GM18498 (cell line): ENCODE results near the gene TALDO1.
A peak's percentile ranks its signal among the peaks of the same experiment; 100 is the strongest.

ENCODE experiments used
- ATAC-seq: cut with Tn5 transposase; IDR thresholded peaks from one replicate; pipeline ENCODE4 v1.9.1; 2021; ENCODE audit warnings: mild to moderate bottlenecking, moderate library complexity; ENCODE audit not compliant: unreplicated experiment

TALDO1 gene

DNA sequence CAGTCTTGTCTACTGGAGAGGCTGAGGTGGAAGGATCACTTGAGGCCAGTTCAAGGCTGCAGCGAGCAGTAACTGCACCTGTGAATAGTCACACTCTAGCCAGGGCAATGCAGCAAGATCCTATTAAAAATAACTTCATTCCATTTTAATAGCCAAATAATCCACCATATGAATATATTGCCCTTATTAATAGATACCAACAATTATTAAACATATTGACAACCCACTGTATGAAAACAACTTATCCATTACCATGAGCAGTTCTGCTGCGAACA lies 19.6 kb downstream of the TALDO1 start:
- no peak for ATAC-seq

- ATAC-seq: no peak
Observed at GRCh38 chr11:767238-767637, 20.0 kb downstream of the TALDO1 start.

GRCh38 chr11:769887-770641 lies 22.8 kb downstream of the TALDO1 start:
- ATAC-seq: no peak

DNA sequence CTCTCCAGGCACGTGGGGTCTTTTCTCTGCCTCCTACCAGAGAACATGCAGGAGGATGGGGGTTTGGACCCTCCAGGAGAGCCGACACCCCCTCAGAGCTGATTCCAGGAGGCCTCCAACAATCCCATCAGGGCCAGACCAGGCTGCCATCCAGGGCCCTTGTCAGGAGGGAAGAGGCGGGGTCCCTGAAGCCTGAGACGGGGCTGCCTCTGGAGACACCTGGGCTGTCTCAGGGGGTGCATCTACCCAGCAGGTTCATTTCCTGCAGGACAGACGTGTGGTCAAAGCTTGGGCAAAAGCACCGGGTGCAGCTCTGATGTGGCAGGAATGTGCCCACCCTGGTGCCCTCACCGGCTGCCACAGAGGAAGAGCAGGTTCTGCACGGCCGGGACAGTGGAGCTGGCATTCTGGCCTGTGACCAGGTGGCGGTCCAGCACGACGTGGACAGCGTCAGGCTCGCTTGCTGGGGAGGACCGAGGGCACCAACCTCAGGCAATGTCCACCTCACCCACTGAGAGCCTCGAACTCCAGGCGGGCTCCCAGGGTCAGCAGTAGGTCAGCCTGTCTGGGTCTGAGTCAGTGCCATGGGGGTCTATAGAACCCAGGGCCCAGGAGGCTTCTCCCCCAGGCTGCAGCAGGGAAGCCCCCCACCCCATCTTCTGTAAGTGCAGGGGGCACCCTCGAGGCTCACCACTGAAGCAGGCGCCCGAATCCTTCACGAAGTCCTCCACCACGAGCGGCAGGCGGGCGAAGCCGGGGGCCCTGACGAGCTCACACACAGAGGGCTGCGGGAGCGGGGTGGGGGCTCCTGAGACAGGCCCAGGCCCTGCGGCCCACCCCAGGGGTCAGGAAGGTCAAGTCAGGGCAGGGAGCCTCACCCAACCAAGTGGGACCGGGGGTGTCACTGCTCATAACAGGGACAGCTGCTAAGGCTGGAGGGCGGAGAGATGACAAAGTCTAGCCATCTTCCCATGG lies 23.7 kb downstream of the TALDO1 start:
- no peak for ATAC-seq

DNA sequence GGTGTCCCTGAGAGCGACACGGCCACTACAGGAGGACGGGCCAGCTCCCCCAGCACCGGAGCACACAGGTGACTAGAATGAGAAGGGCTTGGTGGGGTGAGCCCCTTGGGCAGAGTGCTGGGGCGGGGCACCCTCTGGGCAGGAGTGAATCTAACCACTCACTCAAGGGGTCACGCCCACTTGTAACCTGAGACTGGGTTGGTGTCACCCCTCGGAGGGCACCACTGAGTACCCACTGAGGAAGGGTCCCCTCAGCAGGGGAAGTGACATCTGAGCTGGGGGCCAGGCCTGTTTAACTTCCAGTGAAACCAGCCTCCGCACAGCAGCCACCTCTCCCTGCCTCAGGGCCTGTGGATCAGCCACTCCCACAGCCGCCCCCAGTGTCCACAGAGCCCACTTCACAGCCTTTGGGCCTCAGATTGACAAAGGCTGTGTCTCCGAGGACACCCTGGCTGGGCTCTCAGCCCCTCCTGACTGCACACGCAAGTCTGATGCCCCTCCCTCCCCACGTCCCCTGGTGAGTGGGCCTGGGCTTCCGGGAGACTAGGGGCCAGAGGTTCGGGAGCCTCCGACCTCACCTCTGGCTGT lies 24.4 kb downstream of the TALDO1 start:
- no peak for ATAC-seq

- no peak for ATAC-seq
Observed at GRCh38 chr11:772429-773390, 25.4 kb downstream of the TALDO1 start.

DNA sequence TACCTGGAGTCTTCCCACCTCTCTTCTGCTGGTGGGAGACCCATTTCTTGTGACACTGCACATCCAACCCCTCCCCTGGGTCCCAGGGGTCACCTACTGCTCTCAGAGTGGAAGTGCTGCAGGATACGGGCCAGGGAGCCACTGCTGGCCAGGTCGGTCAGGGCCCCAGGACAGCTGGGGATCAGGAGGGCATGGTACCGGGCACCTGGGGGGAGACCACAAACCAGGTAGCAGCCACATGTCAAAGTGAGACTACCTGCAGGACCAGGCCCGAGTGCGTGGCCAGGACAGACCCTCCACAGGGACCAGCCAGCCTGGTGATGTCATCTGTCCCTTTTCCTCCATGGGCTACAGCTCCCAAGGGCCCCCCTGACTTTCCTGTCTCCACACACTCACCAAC lies 26.2 kb downstream of the TALDO1 start:
- no peak for ATAC-seq

- no peak for ATAC-seq
Observed at GRCh38 chr11:773830-774229, 26.6 kb downstream of the TALDO1 start.

GRCh38 chr11:774873-775592 lies 27.8 kb downstream of the TALDO1 start:
- ATAC-seq: no peak

- no peak for ATAC-seq
Observed at GRCh38 chr11:776263-776560, 28.9 kb downstream of the TALDO1 start.

DNA sequence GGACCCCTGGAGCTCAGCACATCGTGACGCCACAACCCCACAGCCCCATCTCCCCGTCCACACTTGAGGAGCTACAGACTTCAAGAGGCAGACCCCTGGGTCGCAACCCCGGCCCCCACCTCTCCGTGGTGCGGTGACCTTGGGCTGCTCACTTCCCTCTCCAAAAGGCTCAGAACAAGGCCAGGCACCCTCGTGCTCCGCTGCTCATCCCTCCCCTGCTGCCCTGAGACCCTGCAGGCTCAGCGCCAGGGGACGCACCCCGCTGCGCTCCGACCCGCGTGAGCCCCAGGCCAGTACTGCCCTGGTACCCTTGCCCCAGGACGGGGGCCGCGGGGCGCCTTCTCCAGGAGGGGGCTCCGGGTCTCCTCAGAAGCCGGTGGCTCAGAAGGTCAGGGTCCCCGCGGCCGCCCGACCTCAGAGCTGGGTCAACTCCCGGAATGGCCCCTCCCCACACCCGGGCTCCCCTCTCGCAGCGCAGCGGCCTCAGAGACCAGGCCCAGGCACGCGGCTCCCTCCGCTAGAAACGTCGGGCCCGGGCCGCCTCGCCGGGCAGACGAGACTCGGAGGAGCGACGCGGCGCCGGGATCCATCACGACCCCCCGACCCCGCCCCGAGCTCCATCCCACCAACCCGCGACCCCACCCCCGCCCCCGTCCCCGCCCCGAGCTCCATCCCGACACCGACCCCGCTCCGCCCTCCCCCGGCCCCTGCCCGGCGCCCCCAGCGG lies 29.5 kb downstream of the TALDO1 start:
- peak; percentile 42 for ATAC-seq

DNA sequence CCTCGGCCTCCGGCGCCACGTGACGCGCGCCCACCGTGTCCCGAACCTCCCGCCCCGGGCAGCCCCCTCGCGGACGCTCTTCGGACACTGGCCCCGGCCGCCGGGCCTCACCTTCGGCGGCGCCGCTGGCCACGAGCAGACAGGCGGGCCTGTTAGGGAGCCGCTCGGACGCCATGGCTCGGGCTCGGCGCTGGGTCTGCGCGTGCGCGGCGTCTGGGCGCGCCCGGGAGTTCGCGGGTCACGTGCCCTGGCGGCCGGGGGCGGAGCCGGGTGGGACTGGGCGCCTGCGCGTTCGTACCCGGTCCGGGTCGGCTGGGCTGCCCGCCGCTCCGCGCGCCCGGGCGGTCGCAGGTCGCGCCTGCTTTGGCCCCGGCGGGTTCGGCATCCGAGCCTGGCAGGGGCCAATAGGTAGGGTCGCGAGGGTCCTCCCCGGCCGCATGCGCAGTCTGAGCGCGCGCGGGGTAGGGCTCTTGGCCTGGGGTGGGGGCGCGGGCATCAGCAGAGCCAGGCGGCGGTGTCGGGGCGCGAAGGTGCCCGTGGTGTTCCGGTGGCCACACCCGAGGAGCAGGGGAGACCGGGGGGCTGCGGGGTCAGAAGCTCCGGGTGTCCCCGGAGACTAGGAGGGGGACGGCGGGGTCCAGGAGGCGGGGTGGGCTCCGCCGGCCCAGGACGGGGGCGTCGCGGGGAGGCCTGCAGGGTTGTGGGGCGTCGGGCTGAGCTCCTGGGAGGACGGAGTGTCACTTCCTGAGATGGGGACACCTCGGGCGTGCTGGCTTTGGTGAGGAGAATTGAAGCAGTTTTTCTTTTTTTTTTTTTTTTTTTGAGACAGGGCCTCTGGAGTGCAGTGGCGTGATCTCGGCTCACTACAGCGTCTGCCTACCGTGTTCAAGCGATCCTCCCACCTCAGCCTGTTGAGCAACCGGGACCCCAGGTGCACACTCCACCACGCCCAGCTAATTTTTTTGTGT lies 30.3 kb downstream of the TALDO1 start, which contains the start of gene GATD1:
Gene GATD1, minus strand, starts transcription at position 200 of the 968 bp plus-strand sequence. Its CDS starts 25 bp downstream, at position 175.
- ATAC-seq: peak; percentile 80

- no peak for ATAC-seq
Observed at GRCh38 chr11:778976-779954, 32.0 kb downstream of the TALDO1 start.

- ATAC-seq: no peak
Observed at GRCh38 chr11:779955-780532, 32.8 kb downstream of the TALDO1 start.

DNA sequence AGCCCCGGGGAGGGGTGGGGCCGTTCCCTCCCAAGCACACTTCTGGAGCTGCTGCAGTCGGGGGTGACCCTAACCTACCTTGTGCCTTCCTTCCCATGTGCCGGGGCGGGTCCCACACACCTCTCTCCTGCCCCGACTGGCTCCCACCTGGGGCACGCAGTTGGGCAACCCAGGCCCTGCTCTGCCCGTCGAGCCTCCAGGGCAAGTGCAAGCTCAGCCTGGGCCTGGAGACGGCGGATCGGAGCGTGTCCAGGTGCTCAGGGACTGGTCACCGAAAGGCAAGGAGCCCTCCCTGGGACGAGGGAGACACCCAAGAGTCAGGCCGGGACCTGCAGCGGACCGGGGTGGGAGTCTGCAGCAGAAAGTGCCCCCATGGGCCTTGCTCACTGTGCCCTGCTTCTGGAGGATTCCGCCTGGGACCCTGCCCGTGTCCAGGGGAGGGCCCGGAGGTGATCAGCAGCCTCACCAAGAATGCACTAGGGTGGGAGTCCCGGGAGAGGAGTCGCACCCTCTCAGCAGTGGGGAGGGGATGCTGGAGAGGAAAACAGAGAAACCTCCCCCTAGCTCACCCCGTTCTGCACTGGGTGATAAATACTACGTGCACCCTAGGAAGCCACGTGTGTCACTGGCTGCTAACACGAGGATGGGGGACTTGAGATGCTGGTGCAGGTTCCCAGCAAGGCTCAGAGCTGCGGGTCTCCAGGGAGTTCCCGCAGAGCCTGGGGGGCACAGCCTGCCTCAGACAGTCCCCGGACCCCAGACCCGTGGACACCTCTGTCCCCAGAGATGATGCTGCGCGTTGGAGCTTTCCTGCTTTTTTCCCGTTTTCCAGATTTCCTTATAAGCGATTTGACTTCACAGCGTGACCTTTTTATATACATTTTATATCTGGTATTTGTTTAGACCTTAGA lies 35.3 kb downstream of the TALDO1 start:
- no peak for ATAC-seq

DNA sequence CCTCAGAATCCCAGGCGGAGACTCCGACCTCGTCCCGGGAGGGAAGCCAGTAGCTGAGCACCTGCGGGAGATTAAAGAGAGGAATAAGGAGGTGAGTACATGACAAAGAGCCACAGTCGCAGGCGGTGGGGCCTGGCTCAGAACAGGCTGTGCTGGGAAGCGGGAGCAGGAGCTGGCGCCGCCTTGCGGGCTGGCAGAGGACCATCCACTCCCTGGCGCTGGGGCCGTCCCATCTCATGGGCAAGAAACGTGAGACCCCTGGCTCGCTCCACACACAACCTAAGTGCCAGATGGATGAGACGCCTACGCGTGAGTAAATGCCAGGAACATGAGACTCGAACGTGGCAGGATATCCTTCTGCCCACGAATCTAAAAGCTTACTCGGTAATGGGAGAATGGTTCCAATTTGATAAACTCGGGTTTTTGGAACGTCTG lies 36.3 kb downstream of the TALDO1 start:
- ATAC-seq: no peak
